Measurements from ENCODE around the gene MOV10L1.

Gene MOV10L1

GRCh38 chr22:50174382-50175190, 84.8 kb downstream of the MOV10L1 start:
- peaks cover 23 to 51% of the 10 kb centered on the region in 2 donors for H3K27me3 Mint-ChIP-seq
- no peak for DNase-seq
- no peaks in the 10 kb centered on the region for H3K36me3 Mint-ChIP-seq (ENCODE audit: insufficient read depth)
- H3K9me3 Mint-ChIP-seq: no peaks in the 10 kb centered on the region
- ATAC-seq (replicated peaks): no peak
- peaks cover 1 to 5% of the 10 kb centered on the region in 2 donors for H3K4me1 Mint-ChIP-seq (ENCODE audit: low read depth in 2 of 2)
- H3K4me3 Mint-ChIP-seq: no peak overlapping the region
- H3K27ac Mint-ChIP-seq: no peak overlapping the region

- ATAC-seq (replicated peaks) (no peak), DNase-seq (no peak)
- no peak overlapping the region for H3K27ac Mint-ChIP-seq
- peaks cover 23 to 55% of the 10 kb centered on the region in 2 donors for H3K27me3 Mint-ChIP-seq
- H3K9me3 Mint-ChIP-seq: no peaks in the 10 kb centered on the region
- peaks cover 2 to 9% of the 10 kb centered on the region in 2 donors for H3K4me1 Mint-ChIP-seq (ENCODE audit: low read depth in 2 of 2)
- H3K36me3 Mint-ChIP-seq (ENCODE audit: insufficient read depth): no peaks in the 10 kb centered on the region
- no peak overlapping the region for H3K4me3 Mint-ChIP-seq
These were observed 85.3 kb downstream of the MOV10L1 start for GRCh38 chr22:50175191-50175461.

GRCh38 chr22:50175921-50176849, 86.4 kb downstream of the MOV10L1 start:
- Mint-ChIP-seq H3K36me3 (ENCODE audit: insufficient read depth) (no peaks in the 10 kb centered on the region), H3K27ac (no peak overlapping the region), H3K27me3 (peaks cover 18 to 53% of the 10 kb centered on the region in 2 donors), H3K4me3 (no peak overlapping the region), H3K4me1 (ENCODE audit: low read depth in 2 of 2) (peaks cover 5% of the 10 kb centered on the region in 2 donors), H3K9me3 (no peaks in the 10 kb centered on the region)
- ATAC-seq (replicated peaks): no peak
- DNase-seq: no peak

GRCh38 chr22:50176850-50177536, 87.2 kb downstream of the MOV10L1 start:
- Mint-ChIP-seq H3K27ac (no peak overlapping the region), H3K9me3 (no peaks in the 10 kb centered on the region), H3K4me3 (no peak overlapping the region), H3K4me1 (ENCODE audit: low read depth in 2 of 2) (peaks cover 5% of the 10 kb centered on the region in 2 donors), H3K36me3 (ENCODE audit: insufficient read depth) (no peaks in the 10 kb centered on the region), H3K27me3 (peaks cover 14 to 45% of the 10 kb centered on the region in 2 donors)
- no peak for DNase-seq
- no peak for ATAC-seq (replicated peaks)

- Mint-ChIP-seq H3K4me1 (ENCODE audit: low read depth in 2 of 2) (peaks cover 5% of the 10 kb centered on the region in 2 donors), H3K27me3 (peaks cover 6 to 37% of the 10 kb centered on the region in 2 donors), H3K9me3 (no peaks in the 10 kb centered on the region), H3K36me3 (ENCODE audit: insufficient read depth) (no peaks in the 10 kb centered on the region), H3K27ac (no peak overlapping the region), H3K4me3 (no peak overlapping the region)
- no peak for DNase-seq
- no peak for ATAC-seq (replicated peaks)
These were observed 88.0 kb downstream of the MOV10L1 start for GRCh38 chr22:50177537-50178470.

- no peaks in the 10 kb centered on the region for H3K9me3 Mint-ChIP-seq
- H3K4me3 Mint-ChIP-seq: no peak overlapping the region
- no peak overlapping the region for H3K27ac Mint-ChIP-seq
- peaks cover 0 to 30% of the 10 kb centered on the region in 2 donors for H3K27me3 Mint-ChIP-seq
- no peaks in the 10 kb centered on the region for H3K36me3 Mint-ChIP-seq (ENCODE audit: insufficient read depth)
- DNase-seq (no peak), ATAC-seq (replicated peaks) (no peak)
- peaks cover 5% of the 10 kb centered on the region in 2 donors for H3K4me1 Mint-ChIP-seq (ENCODE audit: low read depth in 2 of 2)
These were observed 88.7 kb downstream of the MOV10L1 start for GRCh38 chr22:50178471-50178864.

GRCh38 chr22:50178871-50179869, 89.4 kb downstream of the MOV10L1 start:
- Mint-ChIP-seq H3K36me3 (ENCODE audit: insufficient read depth) (no peaks in the 10 kb centered on the region), H3K4me1 (ENCODE audit: low read depth in 2 of 2) (peaks cover 5 to 7% of the 10 kb centered on the region in 2 donors), H3K27ac (no peak overlapping the region), H3K27me3 (peaks cover 0 to 23% of the 10 kb centered on the region in 2 donors), H3K4me3 (no peak overlapping the region), H3K9me3 (no peaks in the 10 kb centered on the region)
- DNase-seq (no peak), ATAC-seq (replicated peaks) (no peak)

- peaks cover 5 to 10% of the 10 kb centered on the region in 2 donors for H3K4me1 Mint-ChIP-seq (ENCODE audit: low read depth in 2 of 2)
- no peaks in the 10 kb centered on the region for H3K9me3 Mint-ChIP-seq
- ATAC-seq (replicated peaks) (no peak), DNase-seq (no peak)
- H3K27ac Mint-ChIP-seq: no peak overlapping the region
- peaks cover 0 to 22% of the 10 kb centered on the region in 2 donors for H3K27me3 Mint-ChIP-seq
- no peaks in the 10 kb centered on the region for H3K36me3 Mint-ChIP-seq (ENCODE audit: insufficient read depth)
- no peak overlapping the region for H3K4me3 Mint-ChIP-seq
These were observed 90.3 kb downstream of the MOV10L1 start for GRCh38 chr22:50179937-50180726.

- Mint-ChIP-seq H3K27me3 (peaks cover 0 to 22% of the 10 kb centered on the region in 2 donors), H3K9me3 (no peaks in the 10 kb centered on the region), H3K27ac (no peak overlapping the region), H3K36me3 (ENCODE audit: insufficient read depth) (no peaks in the 10 kb centered on the region), H3K4me3 (no peak overlapping the region), H3K4me1 (ENCODE audit: low read depth in 2 of 2) (peaks cover 5 to 13% of the 10 kb centered on the region in 2 donors)
- no peak for ATAC-seq (replicated peaks)
- DNase-seq: no peak
These were observed 91.1 kb downstream of the MOV10L1 start for GRCh38 chr22:50180727-50181521.

- Mint-ChIP-seq H3K27ac (no peak overlapping the region), H3K4me3 (no peak overlapping the region), H3K36me3 (ENCODE audit: insufficient read depth) (peaks cover 5% of the 10 kb centered on the region), H3K27me3 (peaks cover 0 to 22% of the 10 kb centered on the region in 2 donors), H3K4me1 (ENCODE audit: low read depth in 2 of 2) (peaks cover 13 to 18% of the 10 kb centered on the region in 2 donors), H3K9me3 (no peaks in the 10 kb centered on the region)
- ATAC-seq (replicated peaks) (no peak), DNase-seq (no peak)
These were observed 92.6 kb downstream of the MOV10L1 start for GRCh38 chr22:50182176-50183081.
